ENCODE measurements around the gene ZNF501. TPM values are rescaled to one million over a fixed set of nuclear protein-coding genes. Genes with fewer than 3 reads are reported as not detected.

The ZNF501 gene
- total and polyA plus RNA-seq, 2 donors (not counting 1 experiment from before 2014, with no cell fraction given): 0.79 to 7.2 TPM

- H3K9ac ChIP-seq (ENCODE audit: low read length): no peak overlapping the region
- intact Hi-C loops (cut with micrococcal nuclease): no loop called here
- ChIA-PET CTCF (no interaction called here), POLR2A (no interaction called here)
- no peak for ATAC-seq (ENCODE audit: low read depth)
- H3K36me3 ChIP-seq (replicated peaks in 1 of 2; ENCODE audit: control extremely low read depth in 1 of 2, control insufficient read depth in 1 of 2, extremely low read depth in 1 of 2, insufficient read depth in 2 of 2, low read length in 1 of 2): no peaks in the 10 kb centered on the region
- peaks cover 2 to 12% (median 6%) of the 10 kb centered on the region in 3 donors for H3K9me3 ChIP-seq (ENCODE audit: control extremely low read depth in 1 of 3, control insufficient read depth in 2 of 3, insufficient read depth in 1 of 3, low read length in 2 of 3)
- no peak for DNase-seq
- no CpG with 5 or more reads among the region's 1 CpG for WGBS (ENCODE audit: insufficient coverage)
- peaks cover 19% of the 10 kb centered on the region for H3K79me2 ChIP-seq (ENCODE audit: control insufficient read depth, insufficient read depth, low read length)
- TF ChIP-seq CTCF (IDR thresholded peaks at IDR 0.05) (no peak), EZH2 (IDR thresholded peaks at IDR 0.05; ENCODE audit: borderline replicate concordance, insufficient read depth, low read depth, low read length, poor library complexity, severe bottlenecking) (no peak)
- no peaks in the 10 kb centered on the region for H3K27me3 ChIP-seq (replicated peaks in 1 of 4; ENCODE audit: control extremely low read depth in 1 of 4, control insufficient read depth in 3 of 4, insufficient read depth in 4 of 4, low read length in 3 of 4)
- H3K4me2 ChIP-seq (replicated peaks; ENCODE audit: low read depth, low read length, poor library complexity, severe bottlenecking): no peak overlapping the region
- H3K4me1 ChIP-seq (ENCODE audit: control insufficient read depth in 2 of 2, insufficient read depth in 2 of 2, low read length in 2 of 2): no peaks in the 10 kb centered on the region
- no peak overlapping the region for H3K27ac ChIP-seq (ENCODE audit: low read length in 2 of 2)
- H3K27ac Mint-ChIP-seq: no peak overlapping the region
- no peaks in the 10 kb centered on the region for H4K20me1 ChIP-seq (ENCODE audit: control insufficient read depth, insufficient read depth, low read length, poor library complexity, severe bottlenecking)
- no peaks in the 10 kb centered on the region for H3K4me1 Mint-ChIP-seq
- no peak overlapping the region for H3K4me3 ChIP-seq (ENCODE audit: control extremely low read depth in 1 of 5, extremely low read depth in 1 of 5, insufficient read depth in 1 of 5, low read depth in 2 of 5, low read length in 4 of 5)
- H2AFZ ChIP-seq (ENCODE audit: insufficient read depth, low read depth, low read length, poor library complexity, severe bottlenecking): no peak overlapping the region
- H3K4me3 Mint-ChIP-seq: no peak overlapping the region
- H3K27me3 Mint-ChIP-seq: no peaks in the 10 kb centered on the region
- peaks cover 3% of the 10 kb centered on the region for H3K9me3 Mint-ChIP-seq (ENCODE audit: insufficient read depth)
Measured at GRCh38 chr3:44772099-44772442, 42.6 kb downstream of the ZNF501 start.

- no peak for TF ChIP-seq EZH2 (IDR thresholded peaks at IDR 0.05; ENCODE audit: borderline replicate concordance, insufficient read depth, low read depth, low read length, poor library complexity, severe bottlenecking)
- TF ChIP-seq CTCF (IDR thresholded peaks at IDR 0.05): no peak
- no peak overlapping the region for H3K27ac Mint-ChIP-seq
- no peaks in the 10 kb centered on the region for H3K27me3 Mint-ChIP-seq
- POLR2A ChIA-PET: no interaction called here
- no peaks in the 10 kb centered on the region for H3K79me2 ChIP-seq (ENCODE audit: control insufficient read depth, insufficient read depth, low read length)
- H3K4me1 ChIP-seq (ENCODE audit: control insufficient read depth in 2 of 2, insufficient read depth in 2 of 2, low read length in 2 of 2): no peaks in the 10 kb centered on the region
- intact Hi-C loops (cut with micrococcal nuclease): no loop called here
- H3K4me3 Mint-ChIP-seq: no peak overlapping the region
- H3K4me1 Mint-ChIP-seq: no peaks in the 10 kb centered on the region
- H3K4me2 ChIP-seq (replicated peaks; ENCODE audit: low read depth, low read length, poor library complexity, severe bottlenecking): no peak overlapping the region
- H3K9me3 Mint-ChIP-seq (ENCODE audit: insufficient read depth): no peaks in the 10 kb centered on the region
- H3K36me3 ChIP-seq (replicated peaks in 1 of 2; ENCODE audit: control extremely low read depth in 1 of 2, control insufficient read depth in 1 of 2, extremely low read depth in 1 of 2, insufficient read depth in 2 of 2, low read length in 1 of 2): peaks cover 0 to 6% of the 10 kb centered on the region in 2 experiments
- H4K20me1 ChIP-seq (ENCODE audit: control insufficient read depth, insufficient read depth, low read length, poor library complexity, severe bottlenecking): no peaks in the 10 kb centered on the region
- H2AFZ ChIP-seq (ENCODE audit: insufficient read depth, low read depth, low read length, poor library complexity, severe bottlenecking): no peak overlapping the region
- ATAC-seq (ENCODE audit: low read depth): no peak
- no peaks in the 10 kb centered on the region for H3K9me3 ChIP-seq (ENCODE audit: control extremely low read depth in 1 of 3, control insufficient read depth in 2 of 3, insufficient read depth in 1 of 3, low read length in 2 of 3)
- H3K27ac ChIP-seq (ENCODE audit: low read length in 2 of 2): no peak overlapping the region
- CTCF ChIA-PET: no interaction called here
- no peak overlapping the region for H3K4me3 ChIP-seq (ENCODE audit: control extremely low read depth in 1 of 5, extremely low read depth in 1 of 5, insufficient read depth in 1 of 5, low read depth in 2 of 5, low read length in 4 of 5)
- no peak overlapping the region for H3K9ac ChIP-seq (ENCODE audit: low read length)
- H3K27me3 ChIP-seq (replicated peaks in 1 of 4; ENCODE audit: control extremely low read depth in 1 of 4, control insufficient read depth in 3 of 4, insufficient read depth in 4 of 4, low read length in 3 of 4): no peaks in the 10 kb centered on the region
- no peak for DNase-seq
- WGBS (ENCODE audit: insufficient coverage): 91% methylated on average over 3 of the region's 4 CpGs
Measured at GRCh38 chr3:44782891-44783290, 53.5 kb downstream of the ZNF501 start.

Other genes starting within 250 kb of the ZNF501 start
- 8.0 and 8.5 TPM in 2 replicates for gene ZKSCAN7, start 174.4 kb upstream of the ZNF501 start, total RNA-seq
- 2.9 and 3.4 TPM in 2 replicates for gene ZKSCAN7, start 174.4 kb upstream of the ZNF501 start, polyA plus RNA-seq
- gene ZNF660, start 144.7 kb upstream of the ZNF501 start, total RNA-seq: 7.5 and 8.7 TPM in 2 replicates
- 0.49 and 0.92 TPM in 2 replicates for gene ZNF660, start 144.7 kb upstream of the ZNF501 start, polyA plus RNA-seq
- gene ZNF197, start 104.6 kb upstream of the ZNF501 start, total RNA-seq: 16.9 and 17.7 TPM in 2 replicates
- 3.9 and 4.4 TPM in 2 replicates for gene ZNF197, start 104.6 kb upstream of the ZNF501 start, polyA plus RNA-seq
- 12.1 and 16.6 TPM in 2 replicates for gene ZNF35, start 80.9 kb upstream of the ZNF501 start, total RNA-seq
- 1.4 and 2.5 TPM in 2 replicates for gene ZNF35, start 80.9 kb upstream of the ZNF501 start, polyA plus RNA-seq
- 5.4 and 5.5 TPM in 2 replicates for gene ZNF502, start 17.0 kb upstream of the ZNF501 start, total RNA-seq
- 1.4 and 1.9 TPM in 2 replicates for gene ZNF502, start 17.0 kb upstream of the ZNF501 start, polyA plus RNA-seq
- 29.4 and 32.4 TPM in 2 replicates for gene KIAA1143, start 32.0 kb downstream of the ZNF501 start, total RNA-seq
- gene KIAA1143, start 32.0 kb downstream of the ZNF501 start, polyA plus RNA-seq: 5.3 and 7.1 TPM in 2 replicates
- 1.4 and 2.2 TPM in 2 replicates for gene KIF15, start 32.2 kb downstream of the ZNF501 start, total RNA-seq
- 0.28 and 0.36 TPM in 2 replicates for gene KIF15, start 32.2 kb downstream of the ZNF501 start, polyA plus RNA-seq
- gene TMEM42, start 132.3 kb downstream of the ZNF501 start, total RNA-seq: 22.6 and 22.7 TPM in 2 replicates
- gene TMEM42, start 132.3 kb downstream of the ZNF501 start, polyA plus RNA-seq: 28.7 and 32.4 TPM in 2 replicates
- not detected in 2 replicates for gene TGM4, start 145.0 kb downstream of the ZNF501 start, total RNA-seq
- not detected in 2 replicates for gene TGM4, start 145.0 kb downstream of the ZNF501 start, polyA plus RNA-seq
- gene ZDHHC3, start 246.5 kb downstream of the ZNF501 start, total RNA-seq: 46.4 and 52.6 TPM in 2 replicates
- gene ZDHHC3, start 246.5 kb downstream of the ZNF501 start, polyA plus RNA-seq: 27.3 and 37.2 TPM in 2 replicates
- 32.9 and 40.0 TPM in 2 replicates for gene EXOSC7, start 246.6 kb downstream of the ZNF501 start, total RNA-seq
- 25.5 and 33.7 TPM in 2 replicates for gene EXOSC7, start 246.6 kb downstream of the ZNF501 start, polyA plus RNA-seq

Measured in B cell (primary cell).